T47D (cell line): ENCODE data around the gene XBP1.
"Not testable (repeated sequence)": the region's sequence is repeated elsewhere in the genome, so short reads cannot be mapped to it uniquely, and the experiment has no call there.

Experiments
- DNase-seq, 2 experiments: peaks; one replicate each; pipeline versions ENCODE4 v3.0.0 to v3.0.0-alpha.2; 2011 to 2012; ENCODE audit warnings: low read depth in 1 of 2, low spot score in 1 of 2
- JUND ChIP-seq: IDR thresholded peaks from 2 replicates; pipeline ENCODE4 v1.6.1; 2012; ENCODE audit warnings: low read depth
- in situ Hi-C: cut with HindIII; loops from 2 replicates; pipeline ENCODE4 v1.10.0; 2016; ENCODE audit warnings: low sequenced_read_pairs, low pct_unique_long_range_greater_than_20kb

XBP1 gene

DNA sequence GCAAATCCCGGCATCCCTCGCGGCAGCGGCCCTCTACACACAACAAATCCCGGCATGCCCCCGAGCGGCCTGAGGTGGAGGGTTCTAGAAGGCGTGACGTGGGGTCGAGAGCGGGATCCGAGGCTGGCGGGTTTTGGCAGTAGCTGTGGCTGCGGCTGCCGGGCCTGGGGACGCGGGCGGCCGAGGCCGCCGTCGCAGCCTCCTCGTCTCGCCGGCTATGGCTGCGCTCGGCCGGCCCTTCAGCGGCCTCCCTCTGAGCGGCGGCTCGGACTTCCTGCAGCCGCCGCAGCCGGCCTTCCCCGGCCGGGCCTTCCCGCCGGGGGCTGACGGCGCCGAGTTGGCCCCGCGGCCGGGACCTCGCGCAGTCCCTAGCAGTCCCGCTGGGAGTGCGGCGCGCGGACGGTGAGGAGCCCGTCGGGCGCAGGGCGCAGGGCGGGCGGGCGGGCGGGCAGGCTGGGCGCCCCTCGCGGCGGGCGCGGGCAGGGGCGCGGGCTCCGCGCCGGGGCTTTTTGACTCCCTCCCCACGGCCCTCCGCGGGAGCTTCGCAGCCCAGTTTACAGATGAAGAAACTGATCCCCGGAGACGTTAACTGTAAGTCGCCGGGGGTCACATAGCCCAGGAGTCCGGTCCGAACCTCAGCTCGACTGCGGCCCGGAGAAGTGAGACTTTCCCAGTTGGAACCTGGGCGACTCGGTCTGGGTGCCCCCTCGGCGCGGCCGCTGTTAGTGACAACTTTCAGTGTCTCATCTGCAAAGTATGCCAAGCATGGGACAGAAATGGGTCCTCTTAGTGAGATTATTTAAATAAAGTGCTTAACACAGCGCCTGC lies 27.5 kb downstream of the XBP1 start, which contains the start of gene CCDC117:
CCDC117 (plus strand) TSS at position 63 of the 828 bp plus-strand sequence; CDS start at position 218, 155 bp downstream.
- no peak for TF ChIP-seq JUND
- in situ Hi-C loops: no loop called here
- peak; percentile 85 to 92 for DNase-seq

GRCh38 chr22:28771195-28771791 lies 29.1 kb downstream of the XBP1 start:
- TF ChIP-seq JUND: no peak
- peak in 1 of 2 experiments; percentile 78 for DNase-seq

DNA sequence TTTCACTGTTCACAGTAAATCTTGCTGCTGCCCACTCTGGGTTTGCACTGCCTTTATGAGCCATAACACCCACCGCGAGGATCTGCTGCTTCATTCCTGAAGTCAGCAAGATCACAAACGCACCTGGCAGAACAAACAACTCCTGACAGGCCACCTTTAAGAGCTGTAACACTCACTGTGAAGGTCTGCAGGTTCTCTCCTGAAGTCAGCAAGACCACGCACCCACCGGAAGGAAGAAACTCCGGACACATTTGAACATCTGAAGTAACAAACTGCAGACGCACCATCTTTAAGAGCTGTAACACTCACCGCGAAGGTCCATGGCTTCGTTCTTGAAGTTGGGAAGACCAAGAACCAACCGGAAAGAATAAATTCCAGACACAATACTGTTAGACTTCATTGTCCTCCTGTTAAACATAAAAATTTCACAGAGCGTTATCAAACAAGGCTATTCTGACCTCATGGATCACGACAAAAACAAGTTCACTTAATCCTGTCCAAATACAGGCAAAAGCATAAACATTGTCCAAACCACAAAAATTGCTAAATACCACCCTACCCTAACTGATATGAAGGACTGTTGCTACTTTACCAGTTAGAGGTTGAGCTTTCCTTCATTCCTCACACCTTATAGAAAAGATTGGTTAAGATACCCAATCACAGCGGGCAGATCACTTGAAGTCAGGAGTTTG lies 30.8 kb downstream of the XBP1 start:
- in situ Hi-C loops: no loop called here
- TF ChIP-seq JUND: no peak
- DNase-seq: no peak

More at GRCh38 chr22:28771195-28771791, 29.1 kb downstream of the XBP1 start:
- in situ Hi-C loops: no loop called here

DNA sequence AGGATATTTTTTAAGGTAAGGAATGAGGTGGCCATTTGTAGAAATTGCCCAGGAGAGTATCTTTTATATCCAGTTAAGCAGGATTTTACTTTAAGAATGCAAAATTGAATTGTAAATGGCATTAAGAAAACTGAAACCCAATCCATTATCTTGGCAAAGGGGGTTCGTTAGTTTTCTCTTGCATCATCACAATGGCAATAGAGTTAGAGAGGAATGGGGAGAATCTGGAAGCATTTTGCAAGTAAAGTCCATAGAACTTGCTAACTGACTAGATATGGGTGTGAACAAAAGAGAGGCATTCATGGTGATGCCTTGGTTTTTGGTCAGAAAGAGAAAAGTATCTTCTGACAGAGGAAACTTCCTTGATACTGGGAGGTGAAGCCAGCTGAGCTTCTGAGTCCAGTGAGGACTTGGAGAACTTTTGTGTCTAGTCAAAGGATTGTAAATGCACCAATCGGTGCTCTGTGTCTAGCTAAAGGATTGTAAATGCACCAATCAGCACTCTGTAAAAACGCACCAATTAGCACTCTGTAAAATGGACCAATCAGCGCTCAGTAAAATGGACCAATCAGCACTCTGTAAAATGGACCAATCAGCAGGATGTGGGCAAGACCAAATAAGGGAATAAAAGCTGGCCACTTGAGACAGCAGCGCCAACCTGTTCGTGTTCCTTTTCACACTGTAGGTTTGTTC lies 31.5 kb downstream of the XBP1 start:
- TF ChIP-seq JUND: no peak
- in situ Hi-C loops: no loop called here
- DNase-seq: peak in 1 of 2 experiments; percentile 12

DNA sequence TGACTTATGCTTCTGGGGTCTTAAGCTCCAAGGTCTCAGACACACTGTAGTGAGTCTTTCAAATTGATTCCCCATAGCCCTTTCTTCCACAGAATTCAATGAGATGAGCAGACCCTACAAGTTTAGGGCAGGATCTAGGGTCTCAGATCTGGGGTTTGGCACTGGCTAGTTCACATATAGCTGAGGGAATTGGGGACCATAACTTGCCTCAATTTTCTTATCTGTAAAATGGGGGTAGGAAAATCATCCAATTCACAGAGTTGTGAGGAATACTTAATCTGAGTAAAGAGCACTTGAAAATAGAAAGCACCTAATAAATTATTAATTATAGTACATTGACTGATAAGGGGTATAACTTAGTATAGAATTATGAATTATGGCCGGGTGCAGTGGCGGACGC lies 33.7 kb downstream of the XBP1 start:
- in situ Hi-C loops: no loop called here
- no peak for TF ChIP-seq JUND
- DNase-seq: no peak

DNA sequence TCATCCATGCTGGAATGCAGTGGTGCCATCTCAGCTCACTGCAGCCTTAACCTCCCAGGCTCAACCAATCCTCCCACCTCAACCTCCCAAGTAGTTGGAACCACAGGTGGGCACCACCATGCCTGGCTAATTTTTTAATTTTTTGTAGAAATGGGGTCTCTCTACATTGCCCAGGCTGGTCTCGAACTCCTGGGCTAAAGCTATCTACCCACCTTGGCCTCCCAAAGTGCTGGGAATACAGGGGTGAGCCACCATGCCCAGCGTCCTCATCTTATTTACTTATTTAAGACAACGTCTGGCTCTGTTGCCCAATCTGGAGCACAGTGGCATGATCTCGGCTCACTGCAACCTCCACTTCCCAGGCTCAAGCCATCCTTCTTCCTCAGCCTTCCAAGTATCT lies 38.4 kb downstream of the XBP1 start:
- in situ Hi-C loops, DNase-seq: not testable (repeated sequence)

DNA sequence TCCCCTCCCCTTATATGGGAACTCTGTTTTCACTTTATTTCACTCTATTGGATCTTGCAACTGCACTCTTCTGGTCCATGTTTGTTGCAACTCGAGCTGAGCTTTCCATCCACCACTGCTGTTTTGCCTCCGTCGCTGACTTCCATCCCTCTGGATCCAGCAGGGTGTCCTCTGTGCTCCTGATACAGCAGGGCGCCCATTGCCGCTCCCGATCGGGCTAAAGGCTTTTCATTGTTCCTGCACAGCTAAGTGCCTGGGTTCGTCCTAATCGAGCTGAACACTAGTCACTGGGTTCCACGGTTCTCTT lies 39.0 kb downstream of the XBP1 start:
- in situ Hi-C loops: no loop called here
- no peak for DNase-seq
- TF ChIP-seq JUND: no peak

- DNase-seq: peak in 1 of 2 experiments; percentile 46
- in situ Hi-C loops: no loop called here
- TF ChIP-seq JUND: no peak
Observed at GRCh38 chr22:28759861-28760560, 40.4 kb downstream of the XBP1 start.

GRCh38 chr22:28754512-28754911 lies 45.9 kb downstream of the XBP1 start:
- in situ Hi-C loops, DNase-seq: not testable (repeated sequence)

DNA sequence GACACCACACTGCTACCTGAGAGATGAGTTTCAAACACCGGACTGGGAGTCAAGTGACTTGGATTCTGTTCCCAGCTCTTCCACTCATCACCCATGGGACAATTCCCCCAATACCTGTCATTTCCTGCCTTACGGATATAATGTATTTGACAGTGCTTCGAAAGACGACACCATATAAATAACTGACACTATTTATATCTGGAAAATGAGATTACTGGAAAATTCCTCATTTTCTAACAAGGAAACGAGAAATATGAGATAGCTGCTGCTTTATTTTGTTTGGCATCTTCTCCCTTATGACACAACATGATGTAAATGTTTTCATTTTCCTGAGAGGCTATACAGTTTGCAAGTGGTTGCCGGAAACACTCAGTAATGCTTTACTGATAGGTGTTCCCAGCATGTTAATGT lies 49.9 kb downstream of the XBP1 start:
- no peak for DNase-seq
- in situ Hi-C loops: no loop called here
- TF ChIP-seq JUND: no peak
